ENCODE results near the gene RBM15B. TPM values are rescaled to one million over a fixed set of nuclear protein-coding genes. Genes with fewer than 3 reads are reported as not detected.

Gene RBM15B
- total RNA-seq, 4 donors from 2014 or later, result 26.3 to 35.3 (median 27.0) TPM

GRCh38 chr3:51375571-51375970 lies 15.5 kb upstream of the RBM15B start:
- Histone ChIP-seq H3K27ac (no peak overlapping the region), H3K27me3 (no peaks in the 10 kb centered on the region), H3K4me1 (no peaks in the 10 kb centered on the region), H3K36me3 (no peaks in the 10 kb centered on the region), H3K9me3 (no peaks in the 10 kb centered on the region), H3K4me3 (no peak overlapping the region)
- intact Hi-C loops (cut with DNase I), result loop anchor here (10.0 kb wide), 2 partner anchors 281 to 411 kb away; no protein-coding TSS in a partner anchor
- no peak for DNase-seq
- TF ChIP-seq CTCF (IDR thresholded peaks at IDR 0.05) (no peak), POLR2A (IDR thresholded peaks at IDR 0.05) (no peak)
- WGBS, 2 donors, result 77 to 84% methylated on average over 8 of the region's 8 CpGs

- Histone ChIP-seq H3K36me3 (no peaks in the 10 kb centered on the region), H3K9me3 (no peaks in the 10 kb centered on the region), H3K4me1 (peaks cover 0 to 1% (median 0%) of the 10 kb centered on the region in 3 donors), H3K27me3 (no peaks in the 10 kb centered on the region), H3K4me3 (no peak overlapping the region), H3K27ac (no peak overlapping the region)
- DNase-seq, result no peak
- WGBS, 2 donors, result 40 to 90% methylated on average over 2 of the region's 5 CpGs
- intact Hi-C loops (cut with DNase I), result loop anchor here (10.0 kb wide), 2 partner anchors 283 to 413 kb away; no protein-coding TSS in a partner anchor
- TF ChIP-seq POLR2A (IDR thresholded peaks at IDR 0.05) (no peak), CTCF (IDR thresholded peaks at IDR 0.05) (no peak)
Observed at GRCh38 chr3:51378065-51378464, 13.0 kb upstream of the RBM15B start.

- Histone ChIP-seq H3K9me3 (no peaks in the 10 kb centered on the region), H3K4me1 (peaks cover 0 to 8% (median 2%) of the 10 kb centered on the region in 3 donors), H3K27me3 (no peaks in the 10 kb centered on the region), H3K36me3 (no peaks in the 10 kb centered on the region), H3K4me3 (no peak overlapping the region), H3K27ac (no peak overlapping the region)
- 62 to 93% methylated on average over 2 of the region's 2 CpGs for WGBS, 2 donors
- TF ChIP-seq POLR2A (IDR thresholded peaks at IDR 0.05) (no peak), CTCF (IDR thresholded peaks at IDR 0.05) (no peak)
- no peak for DNase-seq
- intact Hi-C loops (cut with DNase I), result loop anchor here (10.0 kb wide), 2 partner anchors 284 to 414 kb away; no protein-coding TSS in a partner anchor
Observed at GRCh38 chr3:51378726-51379125, 12.4 kb upstream of the RBM15B start.

GRCh38 chr3:51379301-51379700 lies 11.8 kb upstream of the RBM15B start:
- DNase-seq, result no peak
- TF ChIP-seq CTCF (IDR thresholded peaks at IDR 0.05), result no peak
- no peak for TF ChIP-seq POLR2A (IDR thresholded peaks at IDR 0.05)
- Histone ChIP-seq H3K9me3 (no peaks in the 10 kb centered on the region), H3K4me1 (peaks cover 5 to 13% (median 6%) of the 10 kb centered on the region in 3 donors), H3K27me3 (no peaks in the 10 kb centered on the region), H3K36me3 (no peaks in the 10 kb centered on the region), H3K27ac (no peak overlapping the region), H3K4me3 (no peak overlapping the region)
- WGBS, 2 donors, result 49 to 64% methylated on average over 4 to 6 of the region's 8 CpGs
- intact Hi-C loops (cut with DNase I), result loop anchor here (10.0 kb wide), 2 partner anchors 284 to 414 kb away; no protein-coding TSS in a partner anchor

- Histone ChIP-seq H3K36me3 (no peaks in the 10 kb centered on the region), H3K27ac (no peak overlapping the region), H3K4me3 (no peak overlapping the region), H3K9me3 (no peaks in the 10 kb centered on the region), H3K27me3 (no peaks in the 10 kb centered on the region), H3K4me1 (peaks cover 6 to 15% (median 6%) of the 10 kb centered on the region in 3 donors)
- intact Hi-C loops (cut with DNase I), result loop anchor here (10.0 kb wide), 2 partner anchors 285 to 415 kb away; no protein-coding TSS in a partner anchor
- WGBS, 2 donors, result 63 to 84% methylated on average over 1 to 5 of the region's 8 CpGs
- TF ChIP-seq POLR2A (IDR thresholded peaks at IDR 0.05), result no peak
- no peak for TF ChIP-seq CTCF (IDR thresholded peaks at IDR 0.05)
- no peak for DNase-seq
Observed at GRCh38 chr3:51379746-51380455, 11.2 kb upstream of the RBM15B start.

Measured in esophagus squamous epithelium (tissue), 5 donors.